WI38 (cell line): Measurements from ENCODE around the gene DEXI.
"Not testable (repeated sequence)": the region's sequence is repeated elsewhere in the genome, so short reads cannot be mapped to it uniquely, and the experiment has no call there.

ENCODE experiments used
- H3K4me3 ChIP-seq: 2 replicates; pipeline ENCODE4 v1.5.1; 2011; ENCODE audit warnings: low read depth, mild to moderate bottlenecking, control low read depth, low read length
- CTCF ChIP-seq: IDR thresholded peaks from 2 replicates; pipeline ENCODE4 v1.5.1; 2012; ENCODE audit warnings: low read depth, mild to moderate bottlenecking, control low read depth, low read length

DEXI gene

GRCh38 chr16:10929853-10930754, 12.2 kb downstream of the DEXI start:
- TF ChIP-seq CTCF: no peak

GRCh38 chr16:10929097-10929496, 13.2 kb downstream of the DEXI start:
- H3K4me3 ChIP-seq: not testable (repeated sequence)

More at GRCh38 chr16:10929853-10930754, 12.2 kb downstream of the DEXI start:
- H3K4me3 ChIP-seq: no peak overlapping the region

GRCh38 chr16:10927497-10928112, 14.7 kb downstream of the DEXI start:
- no peak for TF ChIP-seq CTCF
- H3K4me3 ChIP-seq: no peak overlapping the region

- TF ChIP-seq CTCF: no peak
- no peak overlapping the region for H3K4me3 ChIP-seq
Observed at GRCh38 chr16:10926867-10927266, 15.4 kb downstream of the DEXI start.

GRCh38 chr16:10926094-10926493, 16.2 kb downstream of the DEXI start:
- no peak for TF ChIP-seq CTCF
- no peak overlapping the region for H3K4me3 ChIP-seq

GRCh38 chr16:10925285-10925684, 17.0 kb downstream of the DEXI start:
- not testable (repeated sequence) for H3K4me3 ChIP-seq

GRCh38 chr16:10923650-10924214, 18.5 kb downstream of the DEXI start:
- no peak overlapping the region for H3K4me3 ChIP-seq
- no peak for TF ChIP-seq CTCF

- no peak overlapping the region for H3K4me3 ChIP-seq
- no peak for TF ChIP-seq CTCF
Observed at GRCh38 chr16:10923146-10923649, 19.1 kb downstream of the DEXI start.
